Mucosa of descending colon (tissue), 3 donors: ENCODE measurements around the gene ACVR1B. TPM values are rescaled to one million over a fixed set of nuclear protein-coding genes. Genes with fewer than 3 reads are reported as not detected.

Source experiments
- ATAC-seq: fragments of 200-7000 bp; cut with Tn5 transposase; one replicate; pipeline ENCODE4 v1.9.1; 2020; ENCODE audit warnings: mild to moderate bottlenecking, moderate library complexity
- DNase-seq, 3 donors: peaks; one replicate each; pipeline ENCODE4 v3.0.0-alpha.2; 2020
- H3K36me3 ChIP-seq: fragments of 200-600 bp; one replicate; pipeline ENCODE4 v1.8.0; 2021; ENCODE audit warnings: low read depth, mild to moderate bottlenecking
- H3K4me1 ChIP-seq: fragments of 200-600 bp; one replicate; pipeline ENCODE4 v1.8.0; 2021; ENCODE audit warnings: low read depth, mild to moderate bottlenecking
- H3K4me3 ChIP-seq: fragments of 200-600 bp; one replicate; pipeline ENCODE4 v1.8.0; 2021; ENCODE audit warnings: mild to moderate bottlenecking
- H3K9me3 ChIP-seq: fragments of 200-600 bp; one replicate; pipeline ENCODE4 v1.8.0; 2021; ENCODE audit warnings: mild to moderate bottlenecking
- intact Hi-C, 2 donors: fragments of 100-400 bp; cut with DNase I in 1 of 2; cut with micrococcal nuclease in 1 of 2; formaldehyde crosslinking; loops; one replicate each; pipeline versions ENCODE4 v1.11.0 to v1.11.1; 2022; cut with DNase I, micrococcal nuclease
- total RNA-seq, 3 donors: library from RNA; stranded (reverse); fragmentation: NEBNext Ultra II Directional in 2 of 3; extraction: Animal tissue kit (Norgen Biotek cat#: 25700) in 2 of 3; gene quantifications; one replicate each; pipeline versions ENCODE4 v1.2.1 to v1.2.4, GENCODE V29; 2021 to 2023
- TF ChIP-seq, protein P1 (sequence below): fragments of 200-600 bp; IDR thresholded peaks from one replicate; pipeline ENCODE4 v1.8.0; 2022; ENCODE audit warnings: antibody characterized with exemption, mild to moderate bottlenecking
- donor health status: DM: no; HTN: no; CAD: no; lungs with moderate emphysema.
- donor health status: DM: no; HTN: no; CAD: no.
- donor health status: DM: no; HTN: yes; CAD: no.

Gene ACVR1B
- total RNA-seq, 3 donors from 2014 or later = 42.4 to 95.7 (median 77.3) TPM

DNA sequence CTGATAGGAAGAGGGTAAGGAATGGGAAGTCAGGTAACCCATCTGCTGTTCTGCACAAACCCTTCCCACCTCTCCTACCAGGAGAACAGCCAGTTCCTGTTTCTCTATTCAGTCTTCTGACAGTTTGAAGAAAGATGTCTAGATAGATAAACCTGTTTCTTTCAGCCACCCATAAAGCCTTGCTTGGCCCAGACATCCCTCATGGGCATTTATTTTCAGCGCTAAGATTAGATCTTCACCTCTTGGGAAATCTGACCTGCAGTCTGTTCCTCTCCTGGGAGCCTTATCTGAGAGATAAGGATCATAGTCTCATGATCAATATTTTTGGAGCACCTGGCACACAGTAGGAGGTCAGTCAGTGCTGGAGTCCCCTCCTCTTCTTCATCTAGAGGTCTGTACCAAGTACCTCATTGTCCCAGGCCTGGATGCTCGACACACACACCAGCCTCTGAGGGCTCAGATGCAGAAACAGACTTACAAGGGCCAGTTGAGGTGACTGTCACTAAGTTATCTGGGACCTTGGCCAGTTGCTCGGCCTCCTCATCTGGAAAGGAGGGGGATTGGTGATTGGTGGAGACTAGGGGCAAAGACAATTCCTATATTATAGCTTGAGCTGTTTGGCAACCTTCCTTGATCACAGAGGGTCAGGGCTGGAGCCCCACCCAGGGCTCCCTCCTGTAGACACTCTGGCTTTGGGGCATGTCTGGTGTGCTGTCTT is 26.0 kb upstream of the ACVR1B start:
- peaks cover 15% of the 10 kb centered on the region for H3K4me1 ChIP-seq
- H3K36me3 ChIP-seq = no peaks in the 10 kb centered on the region
- intact Hi-C loops = loop anchor here in 1 of 2 donors (5.0 kb wide), 1 partner anchor 57 kb away; no protein-coding TSS in a partner anchor
- TF ChIP-seq, protein P1, sequence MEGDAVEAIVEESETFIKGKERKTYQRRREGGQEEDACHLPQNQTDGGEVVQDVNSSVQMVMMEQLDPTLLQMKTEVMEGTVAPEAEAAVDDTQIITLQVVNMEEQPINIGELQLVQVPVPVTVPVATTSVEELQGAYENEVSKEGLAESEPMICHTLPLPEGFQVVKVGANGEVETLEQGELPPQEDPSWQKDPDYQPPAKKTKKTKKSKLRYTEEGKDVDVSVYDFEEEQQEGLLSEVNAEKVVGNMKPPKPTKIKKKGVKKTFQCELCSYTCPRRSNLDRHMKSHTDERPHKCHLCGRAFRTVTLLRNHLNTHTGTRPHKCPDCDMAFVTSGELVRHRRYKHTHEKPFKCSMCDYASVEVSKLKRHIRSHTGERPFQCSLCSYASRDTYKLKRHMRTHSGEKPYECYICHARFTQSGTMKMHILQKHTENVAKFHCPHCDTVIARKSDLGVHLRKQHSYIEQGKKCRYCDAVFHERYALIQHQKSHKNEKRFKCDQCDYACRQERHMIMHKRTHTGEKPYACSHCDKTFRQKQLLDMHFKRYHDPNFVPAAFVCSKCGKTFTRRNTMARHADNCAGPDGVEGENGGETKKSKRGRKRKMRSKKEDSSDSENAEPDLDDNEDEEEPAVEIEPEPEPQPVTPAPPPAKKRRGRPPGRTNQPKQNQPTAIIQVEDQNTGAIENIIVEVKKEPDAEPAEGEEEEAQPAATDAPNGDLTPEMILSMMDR = no peak
- no peak overlapping the region for H3K4me3 ChIP-seq
- DNase-seq = no peak
- no peaks in the 10 kb centered on the region for H3K9me3 ChIP-seq
- no peak for ATAC-seq

DNA sequence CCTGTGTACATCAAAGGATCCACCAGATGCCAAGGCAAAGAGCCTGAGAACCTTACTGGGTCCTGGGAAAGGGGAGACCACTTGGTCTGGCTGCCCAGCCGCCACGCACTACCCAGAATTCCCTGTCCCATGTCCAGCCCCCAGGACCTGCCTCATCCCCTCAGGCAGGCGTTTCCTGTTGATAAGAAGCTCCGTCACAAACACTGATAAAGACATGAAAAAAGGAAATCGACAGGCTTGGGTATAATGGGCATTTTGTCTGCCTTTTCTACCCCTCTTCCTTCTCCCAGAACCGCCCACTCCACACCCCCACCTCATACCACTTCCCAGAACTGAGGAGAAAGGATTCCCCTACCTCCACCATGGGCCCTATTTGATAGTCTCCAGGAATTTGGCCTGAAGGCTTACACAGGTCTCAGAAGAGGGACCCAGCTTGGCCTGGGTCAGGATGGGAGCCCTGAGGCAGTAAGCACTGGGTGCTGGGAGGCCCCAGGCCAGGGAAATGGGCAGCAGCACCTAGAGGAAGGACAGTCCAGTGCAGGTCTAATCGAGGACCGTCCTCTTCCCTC is 25.4 kb upstream of the ACVR1B start:
- peaks cover 15% of the 10 kb centered on the region for H3K4me1 ChIP-seq
- TF ChIP-seq, protein P1 = no peak
- no peaks in the 10 kb centered on the region for H3K36me3 ChIP-seq
- no peak overlapping the region for H3K4me3 ChIP-seq
- no peak for DNase-seq
- no peak for ATAC-seq
- no peaks in the 10 kb centered on the region for H3K9me3 ChIP-seq
- intact Hi-C loops = loop anchor here in 1 of 2 donors (5.0 kb wide), 1 partner anchor 56 kb away; no protein-coding TSS in a partner anchor

DNA sequence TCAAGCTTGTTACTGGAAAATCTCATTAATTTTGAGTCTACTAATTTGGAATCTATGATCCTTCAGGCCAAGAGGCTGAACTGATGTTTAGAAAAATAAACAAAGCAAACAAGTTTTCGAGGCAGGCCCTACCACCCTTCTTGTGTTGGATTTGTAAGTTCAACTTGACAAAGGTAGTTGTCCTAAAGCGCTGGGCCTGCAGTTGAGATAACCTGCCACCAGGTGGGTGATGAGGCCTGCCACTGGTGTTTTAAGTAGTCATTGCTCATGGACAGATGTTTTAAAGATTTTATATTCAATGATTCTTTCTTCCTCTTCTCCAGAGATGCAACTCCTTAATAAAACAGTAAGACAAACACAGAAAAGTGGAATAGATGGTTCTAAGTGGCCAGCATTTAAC is 24.8 kb upstream of the ACVR1B start:
- no peaks in the 10 kb centered on the region for H3K9me3 ChIP-seq
- no peak overlapping the region for H3K4me3 ChIP-seq
- peaks cover 15% of the 10 kb centered on the region for H3K4me1 ChIP-seq
- peak; percentile 40 for ATAC-seq
- no peaks in the 10 kb centered on the region for H3K36me3 ChIP-seq
- DNase-seq = peak in 2 of 3 donors; percentile 81 to 86
- TF ChIP-seq, protein P1 = peak; percentile 43
- intact Hi-C loops = loop anchor here in 1 of 2 donors (5.0 kb wide), 1 partner anchor 56 kb away; no protein-coding TSS in a partner anchor

DNA sequence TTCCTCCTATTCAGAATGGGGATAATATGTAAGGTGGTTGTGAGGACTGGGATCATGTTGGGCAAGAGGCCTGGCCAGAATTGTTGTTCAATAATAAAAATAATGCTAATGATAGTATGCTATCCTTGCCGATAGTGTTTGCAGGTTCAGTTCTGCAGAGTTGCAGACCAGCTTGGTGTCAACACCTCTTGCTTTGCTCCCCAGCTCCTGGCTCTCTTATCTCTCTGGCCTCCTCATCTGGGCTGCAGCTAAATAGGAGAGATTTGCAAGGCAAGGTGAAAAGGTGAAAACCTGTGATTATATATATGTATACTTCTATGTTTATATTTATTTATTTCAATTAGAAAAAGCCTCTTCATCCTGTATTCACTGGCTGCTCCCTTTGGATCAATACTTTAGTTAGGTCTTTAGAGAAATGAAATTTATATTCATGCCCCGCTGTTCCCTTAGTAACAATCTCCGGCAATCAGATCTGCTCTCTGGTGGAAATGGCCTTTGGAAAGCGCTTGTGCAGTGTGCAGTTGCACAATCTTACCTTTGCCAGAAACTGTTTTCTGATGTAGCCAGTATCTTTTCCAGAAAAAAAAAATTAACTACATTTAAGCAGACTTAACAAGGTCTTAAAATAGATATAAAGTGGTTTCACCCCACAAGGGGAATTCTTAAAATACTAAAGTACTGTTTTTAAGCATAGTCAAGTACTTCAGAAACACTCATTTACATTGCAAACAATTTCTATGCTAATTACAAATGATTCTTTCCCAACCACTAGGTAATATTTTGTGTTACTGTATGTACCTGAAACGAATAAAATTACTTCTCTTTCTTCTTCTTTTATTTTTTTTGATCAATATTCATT is 19.1 kb upstream of the ACVR1B start:
- Histone ChIP-seq H3K9me3 (no peaks in the 10 kb centered on the region), H3K4me1 (no peaks in the 10 kb centered on the region), H3K36me3 (no peaks in the 10 kb centered on the region), H3K4me3 (no peak overlapping the region)
- TF ChIP-seq, protein P1 = no peak
- DNase-seq (no peak), ATAC-seq (no peak)
- intact Hi-C loops = no loop called here

DNA sequence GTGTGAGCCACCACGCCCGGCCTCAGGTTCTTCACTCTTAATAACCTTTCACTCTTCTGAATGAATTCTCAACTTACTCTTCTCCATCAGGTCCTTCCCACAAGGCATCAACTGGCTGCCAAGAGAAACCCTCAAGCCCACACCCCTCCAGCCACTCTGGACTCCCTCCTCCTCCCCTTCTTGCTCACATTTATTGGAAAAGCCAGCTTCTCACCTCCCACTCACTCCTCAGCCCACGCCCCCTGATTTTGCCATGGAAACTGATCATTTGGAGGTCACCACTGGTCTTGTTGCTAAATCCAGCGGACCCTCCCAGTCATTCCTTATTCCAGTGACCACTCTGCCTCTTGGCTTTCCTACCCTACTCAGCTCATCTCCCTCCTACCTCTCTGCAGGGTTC is 17.4 kb upstream of the ACVR1B start:
- no peak for DNase-seq
- ATAC-seq = no peak

More for the DNA sequence above, 17.4 kb upstream of the ACVR1B start:
- no peaks in the 10 kb centered on the region for H3K36me3 ChIP-seq
- H3K4me1 ChIP-seq = peaks cover 2% of the 10 kb centered on the region
- no peak overlapping the region for H3K4me3 ChIP-seq
- intact Hi-C loops = no loop called here
- H3K9me3 ChIP-seq = no peaks in the 10 kb centered on the region
- TF ChIP-seq, protein P1 = no peak
